GM23338 (cell line): ENCODE results near the gene GAL3ST2. TPM values are rescaled to one million over a fixed set of nuclear protein-coding genes. Genes with fewer than 3 reads are reported as not detected.

Source experiments
- ATAC-seq: fragments of 200-7000 bp; cut with Tn5 transposase; 3 replicates; pipeline ENCODE4 v1.9.1; 2020
- DNase-seq: peaks from one replicate; pipeline ENCODE4 v3.0.0-alpha.2; 2015; ENCODE audit warnings: low spot score
- H2AFZ ChIP-seq: fragments of 200-600 bp; sonication (generic); 2 replicates; pipeline ENCODE4 v1.8.0; 2016; ENCODE audit warnings: antibody characterized with exemption, mild to moderate bottlenecking, moderate library complexity
- H3F3A ChIP-seq: fragments of 200-600 bp; sonication (generic); replicated peaks from 2 replicates; pipeline ENCODE4 v1.8.0; 2017; ENCODE audit warnings: antibody characterized with exemption, mixed run types, low read depth
- H3K27ac ChIP-seq: fragments of 200-600 bp; sonication (generic); 2 replicates; pipeline ENCODE4 v1.6.1; 2016; ENCODE audit warnings: low read depth
- H3K27me3 ChIP-seq: fragments of 200-600 bp; sonication (generic); 2 replicates; pipeline ENCODE4 v1.8.0; 2016; ENCODE audit warnings: mild to moderate bottlenecking, mixed run types, moderate library complexity; ENCODE audit not compliant: insufficient read depth
- H3K36me3 ChIP-seq: fragments of 200-600 bp; sonication (generic); 2 replicates; pipeline ENCODE4 v1.8.0; 2016; ENCODE audit warnings: mild to moderate bottlenecking; ENCODE audit not compliant: insufficient read depth
- H3K4me1 ChIP-seq: fragments of 200-600 bp; sonication (generic); 2 replicates; pipeline ENCODE4 v1.8.0; 2016; ENCODE audit warnings: mild to moderate bottlenecking, moderate library complexity; ENCODE audit not compliant: insufficient read depth
- H3K4me2 ChIP-seq: fragments of 200-600 bp; sonication (generic); 2 replicates; pipeline ENCODE4 v1.7.1; 2017; ENCODE audit warnings: mixed run types
- H3K4me3 ChIP-seq: fragments of 200-600 bp; sonication (generic); 2 replicates; pipeline ENCODE4 v1.6.1; 2016; ENCODE audit warnings: mixed run types
- H3K79me2 ChIP-seq: fragments of 200-600 bp; sonication (generic); replicated peaks from 2 replicates; pipeline ENCODE4 v1.8.0; 2017; ENCODE audit warnings: mild to moderate bottlenecking; ENCODE audit not compliant: insufficient read depth
- H3K9me2 ChIP-seq: fragments of 200-600 bp; sonication (generic); 2 replicates; pipeline ENCODE4 v1.8.0; 2017; ENCODE audit not compliant: insufficient read depth
- H4K20me1 ChIP-seq: fragments of 200-600 bp; sonication (generic); replicated peaks from 2 replicates; pipeline ENCODE4 v1.8.0; 2017; ENCODE audit warnings: mild to moderate bottlenecking; ENCODE audit not compliant: insufficient read depth
- H3K27ac Mint-ChIP-seq: 2 replicates; pipeline ENCODE4 v1.8.0; 2020; ENCODE audit warnings: inconsistent platforms, mild to moderate bottlenecking, moderate library complexity, mixed read lengths
- H3K27me3 Mint-ChIP-seq: 3 replicates; pipeline ENCODE4 v1.8.0; 2022; ENCODE audit warnings: low read depth, mild to moderate bottlenecking, moderate library complexity, mixed read lengths, inconsistent platforms; ENCODE audit not compliant: insufficient read depth, poor library complexity
- H3K36me3 Mint-ChIP-seq: 3 replicates; pipeline ENCODE4 v1.8.0; 2021; ENCODE audit warnings: low read depth, mild to moderate bottlenecking, inconsistent platforms, moderate library complexity, mixed read lengths
- H3K4me1 Mint-ChIP-seq: 3 replicates; pipeline ENCODE4 v1.8.0; 2020; ENCODE audit warnings: mild to moderate bottlenecking, inconsistent platforms, mixed read lengths
- H3K4me3 Mint-ChIP-seq: 3 replicates; pipeline ENCODE4 v1.8.0; 2021; ENCODE audit warnings: moderate library complexity, mild to moderate bottlenecking, inconsistent platforms, mixed read lengths
- H3K9me3 Mint-ChIP-seq: 3 replicates; pipeline ENCODE4 v1.8.0; 2020; ENCODE audit warnings: moderate library complexity, mild to moderate bottlenecking, inconsistent platforms, mixed read lengths
- CREB1 ChIP-seq: fragments of 250-450 bp; sonication (Bioruptor Pico); IDR thresholded peaks from 2 replicates; pipeline ENCODE4 v1.5.0; 2020; ENCODE audit warnings: low read depth, mild to moderate bottlenecking, moderate library complexity
- ETS1 ChIP-seq: IDR thresholded peaks from 2 replicates; pipeline ENCODE4 v1.6.1; 2016; ENCODE audit warnings: antibody characterized with exemption
- EZH2 ChIP-seq: fragments of 200-600 bp; sonication (generic); IDR thresholded peaks from one replicate; pipeline ENCODE4 v1.8.0; 2017; ENCODE audit warnings: antibody characterized with exemption, mild to moderate bottlenecking, low read depth; ENCODE audit not compliant: unreplicated experiment
- EZH2phosphoT487 ChIP-seq: fragments of 200-600 bp; sonication (generic); IDR thresholded peaks from one replicate; pipeline ENCODE4 v1.8.1; 2018; ENCODE audit warnings: antibody characterized with exemption; ENCODE audit not compliant: unreplicated experiment
- JUNB ChIP-seq: IDR thresholded peaks from one replicate; pipeline ENCODE4 v1.6.1; 2016; ENCODE audit warnings: antibody characterized with exemption; ENCODE audit not compliant: unreplicated experiment
- NANOG ChIP-seq: IDR thresholded peaks from 2 replicates; pipeline ENCODE4 v1.6.1; 2016; ENCODE audit warnings: antibody characterized with exemption, borderline replicate concordance
- POLR2AphosphoS5 ChIP-seq: IDR thresholded peaks from 2 replicates; pipeline ENCODE4 v1.6.1; 2016; ENCODE audit warnings: antibody characterized with exemption, low read depth
- REST ChIP-seq: IDR thresholded peaks from one replicate; pipeline ENCODE4 v1.6.1; 2018; ENCODE audit warnings: antibody characterized with exemption; ENCODE audit not compliant: unreplicated experiment
- STAT1 ChIP-seq: IDR thresholded peaks from one replicate; pipeline ENCODE4 v1.6.1; 2016; ENCODE audit warnings: antibody characterized with exemption; ENCODE audit not compliant: unreplicated experiment
- ZNF114 ChIP-seq: fragments of 250-450 bp; sonication (Bioruptor Pico); IDR thresholded peaks from 2 replicates; pipeline ENCODE4 v1.5.0; 2020; ENCODE audit warnings: mild to moderate bottlenecking, moderate library complexity
- ZNF331 ChIP-seq: fragments of 250-450 bp; sonication (Bioruptor Pico); IDR thresholded peaks from 2 replicates; pipeline ENCODE4 v1.5.0; 2020; ENCODE audit warnings: low read depth, mild to moderate bottlenecking, moderate library complexity
- polyA plus RNA-seq: library from polyadenylated mRNA; unstranded; fragments of >200 nt; fragmentation: Nextera tagmentation; extraction: Ambion mirVana; gene quantifications from 2 replicates; pipeline ENCODE4 v1.2.1, GENCODE V29; 2016
- total RNA-seq: library from RNA; depleted of rRNA; stranded (reverse); fragments of >200 nt; shearing (Covaris generic); gene quantifications from 2 replicates; pipeline ENCODE4 v1.2.3, GENCODE V29; 2014
- TF ChIP-seq, protein P1 (sequence below), 2 experiments: fragments of 200-600 bp in 1 of 2; sonication (generic) in 1 of 2; conservative IDR thresholded peaks; 2 replicates each; pipeline versions ENCODE4 v1.5.1 to v1.6.1; 2016 to 2017; ENCODE audit warnings: antibody characterized with exemption in 2 of 2, low read depth in 2 of 2, mild to moderate bottlenecking in 2 of 2, moderate library complexity in 1 of 2

GAL3ST2 gene
- total and polyA plus RNA-seq, 2 experiments from 2014 or later, result 0.19 to 0.24 TPM

DNA sequence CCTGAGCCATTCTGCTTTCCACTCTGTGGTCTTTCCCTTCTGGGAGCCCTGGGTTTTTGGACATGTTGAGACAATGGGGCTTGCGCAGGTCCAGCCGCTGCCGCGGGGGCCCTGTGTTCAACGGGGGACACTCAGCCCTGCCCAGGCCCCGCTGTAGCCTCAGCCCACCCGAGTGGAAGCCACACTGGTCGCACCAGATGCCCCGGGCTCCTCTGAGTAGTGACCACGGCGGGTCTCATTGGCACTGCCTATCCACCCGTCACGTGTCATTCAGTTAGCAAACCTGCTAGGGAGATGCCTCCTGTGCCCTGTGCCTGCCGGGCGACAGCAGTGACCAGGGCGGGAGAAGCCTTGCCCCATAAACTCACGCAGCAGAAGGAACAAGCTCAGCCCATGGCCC lies 23.1 kb upstream of the GAL3ST2 start (continued):
- no peak for TF ChIP-seq POLR2AphosphoS5
- no peak for TF ChIP-seq STAT1
- no peak for TF ChIP-seq REST
- no peak for TF ChIP-seq EZH2phosphoT487
- TF ChIP-seq ETS1, result no peak
- TF ChIP-seq ZNF114 (CRISPR knock-in tag), result no peak
- TF ChIP-seq, protein P1, sequence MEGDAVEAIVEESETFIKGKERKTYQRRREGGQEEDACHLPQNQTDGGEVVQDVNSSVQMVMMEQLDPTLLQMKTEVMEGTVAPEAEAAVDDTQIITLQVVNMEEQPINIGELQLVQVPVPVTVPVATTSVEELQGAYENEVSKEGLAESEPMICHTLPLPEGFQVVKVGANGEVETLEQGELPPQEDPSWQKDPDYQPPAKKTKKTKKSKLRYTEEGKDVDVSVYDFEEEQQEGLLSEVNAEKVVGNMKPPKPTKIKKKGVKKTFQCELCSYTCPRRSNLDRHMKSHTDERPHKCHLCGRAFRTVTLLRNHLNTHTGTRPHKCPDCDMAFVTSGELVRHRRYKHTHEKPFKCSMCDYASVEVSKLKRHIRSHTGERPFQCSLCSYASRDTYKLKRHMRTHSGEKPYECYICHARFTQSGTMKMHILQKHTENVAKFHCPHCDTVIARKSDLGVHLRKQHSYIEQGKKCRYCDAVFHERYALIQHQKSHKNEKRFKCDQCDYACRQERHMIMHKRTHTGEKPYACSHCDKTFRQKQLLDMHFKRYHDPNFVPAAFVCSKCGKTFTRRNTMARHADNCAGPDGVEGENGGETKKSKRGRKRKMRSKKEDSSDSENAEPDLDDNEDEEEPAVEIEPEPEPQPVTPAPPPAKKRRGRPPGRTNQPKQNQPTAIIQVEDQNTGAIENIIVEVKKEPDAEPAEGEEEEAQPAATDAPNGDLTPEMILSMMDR (conservative IDR thresholded peaks at IDR 0.05; ENCODE audit: low read depth in 2 of 2), result no peak
- no peak for TF ChIP-seq ZNF331 (CRISPR knock-in tag)

DNA sequence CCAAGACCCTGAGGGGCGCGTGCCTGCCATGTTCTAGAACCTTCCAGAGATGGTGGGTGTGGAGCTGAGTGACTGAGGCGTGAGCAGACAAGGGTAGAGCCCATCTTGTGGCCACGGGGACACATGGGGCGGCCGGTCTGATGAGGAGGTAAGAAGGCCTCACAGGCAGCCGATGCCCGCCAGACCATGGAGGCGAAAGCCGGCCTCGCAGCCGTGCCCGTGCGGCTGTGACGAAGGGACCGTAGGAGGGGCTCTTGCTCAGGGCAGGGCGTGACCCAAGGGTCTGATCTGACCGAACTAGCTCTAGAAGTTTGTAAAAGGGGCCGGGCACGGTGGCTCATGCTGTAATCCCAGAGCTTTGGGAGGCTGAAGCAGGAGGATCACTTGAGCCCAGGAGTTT lies 22.6 kb upstream of the GAL3ST2 start:
- H3K4me3 Mint-ChIP-seq, result no peak overlapping the region
- no peak overlapping the region for H3K4me3 ChIP-seq
- H4K20me1 ChIP-seq, result no peaks in the 10 kb centered on the region
- H3K9me2 ChIP-seq, result no peaks in the 10 kb centered on the region
- H3F3A ChIP-seq, result 0 out of 2 replicates have a peak, but pooled peaks cover under 1% of the 10 kb centered on the region
- DNase-seq, result no peak
- H3K79me2 ChIP-seq, result no peaks in the 10 kb centered on the region
- H3K27ac ChIP-seq, result no peak overlapping the region
- no peaks in the 10 kb centered on the region for H3K36me3 ChIP-seq
- H3K9me3 Mint-ChIP-seq, result peaks cover 2% of the 10 kb centered on the region
- ATAC-seq, result no peak
- H3K4me2 ChIP-seq, result no peak overlapping the region
- H3K27me3 ChIP-seq, result no peaks in the 10 kb centered on the region
- H3K27ac Mint-ChIP-seq, result 0 out of 2 replicates have a peak overlapping the region, but pooled peaks have one; percentile 48
- peaks cover 2% of the 10 kb centered on the region for H3K27me3 Mint-ChIP-seq
- no peaks in the 10 kb centered on the region for H3K4me1 ChIP-seq
- no peak overlapping the region for H2AFZ ChIP-seq
- H3K36me3 Mint-ChIP-seq, result peaks cover 17% of the 10 kb centered on the region
- H3K4me1 Mint-ChIP-seq, result no peaks in the 10 kb centered on the region
- no peak for TF ChIP-seq REST
- TF ChIP-seq EZH2, result no peak
- TF ChIP-seq NANOG, result no peak
- TF ChIP-seq ZNF114 (CRISPR knock-in tag), result no peak
- no peak for TF ChIP-seq JUNB
- TF ChIP-seq ETS1, result no peak
- no peak for TF ChIP-seq EZH2phosphoT487
- TF ChIP-seq CREB1 (CRISPR knock-in tag), result no peak
